Peyer's patch (tissue), 4 donors: ENCODE results near the gene CHEK2. TPM values are rescaled to one million over a fixed set of nuclear protein-coding genes. Genes with fewer than 3 reads are reported as not detected.

Source experiments
- DNase-seq, 3 donors: peaks; one replicate each; pipeline ENCODE4 v3.0.0-alpha.2; 2017 to 2019
- H3K27ac ChIP-seq, 4 donors: fragments of 200-600 bp; sonication (generic); one replicate each; pipeline ENCODE4 v1.5.1; 2016 to 2019
- H3K27me3 ChIP-seq, 2 donors: fragments of 200-600 bp; sonication (generic); one replicate each; pipeline ENCODE4 v1.5.1; 2019
- H3K36me3 ChIP-seq, 3 donors: fragments of 200-600 bp; sonication (generic); one replicate each; pipeline ENCODE4 v1.5.1; 2016 to 2019
- H3K4me1 ChIP-seq, 4 donors: fragments of 200-600 bp; sonication (generic); one replicate each; pipeline ENCODE4 v1.5.1; 2016 to 2019
- H3K4me3 ChIP-seq, 4 donors: fragments of 200-600 bp; sonication (generic); 1 replicate in 3 of 4; 2 replicates in 1 of 4; pipeline ENCODE4 v1.5.1; 2016 to 2019; ENCODE audit warnings: mild to moderate bottlenecking in 1 of 4
- H3K9me3 ChIP-seq, 4 donors: fragments of 200-600 bp; sonication (generic); one replicate each; pipeline ENCODE4 v1.5.1; 2016 to 2019; ENCODE audit warnings: mild to moderate bottlenecking in 1 of 4
- POLR2A ChIP-seq, 2 donors: fragments of 450-650 bp; IDR thresholded peaks; one replicate each; pipeline ENCODE4 v1.5.1; 2017; ENCODE audit warnings: antibody characterized with exemption in 2 of 2, mild to moderate bottlenecking in 2 of 2, moderate library complexity in 2 of 2
- total RNA-seq, 4 donors: library from RNA; depleted of rRNA; stranded (reverse); fragments of >200 nt; gene quantifications; one replicate each; pipeline ENCODE4 v1.1.0, GENCODE V29; 2016
- TF ChIP-seq, protein P1 (sequence below), 6 experiments: fragments of 450-650 bp in 4 of 6; fragments of 200-600 bp in 2 of 6; sonication (generic) in 1 of 6; IDR thresholded peaks; one replicate each; pipeline ENCODE4 v1.5.1; 2017 to 2019; ENCODE audit warnings: antibody characterized with exemption in 6 of 6, mild to moderate bottlenecking in 3 of 6, moderate library complexity in 1 of 6

CHEK2 gene
- total RNA-seq, 4 donors from 2014 or later: 8.7 to 24.2 (median 14.2) TPM

DNA sequence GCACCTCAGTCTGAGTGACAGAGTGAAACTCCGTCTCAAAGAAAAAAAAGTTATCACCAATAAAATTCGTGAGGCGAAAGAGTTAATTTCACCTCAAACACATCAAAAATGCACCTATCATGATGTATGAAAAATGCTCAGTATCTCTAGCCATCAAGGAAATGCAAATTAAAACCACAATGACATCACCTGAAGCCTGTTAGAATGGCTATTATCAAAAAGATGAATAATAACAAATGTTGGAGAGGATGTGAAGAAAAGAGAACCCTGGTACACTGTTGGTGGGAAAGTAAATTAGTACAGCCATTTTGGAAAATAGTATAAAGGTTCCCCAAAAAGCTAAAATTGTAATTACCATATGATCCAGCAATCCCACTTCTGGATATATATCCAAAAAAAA, 23.6 kb downstream of the CHEK2 start:
- no peaks in the 10 kb centered on the region for H3K36me3 ChIP-seq
- DNase-seq: no peak
- TF ChIP-seq POLR2A (IDR thresholded peaks at IDR 0.05): no peak
- TF ChIP-seq, protein P1, sequence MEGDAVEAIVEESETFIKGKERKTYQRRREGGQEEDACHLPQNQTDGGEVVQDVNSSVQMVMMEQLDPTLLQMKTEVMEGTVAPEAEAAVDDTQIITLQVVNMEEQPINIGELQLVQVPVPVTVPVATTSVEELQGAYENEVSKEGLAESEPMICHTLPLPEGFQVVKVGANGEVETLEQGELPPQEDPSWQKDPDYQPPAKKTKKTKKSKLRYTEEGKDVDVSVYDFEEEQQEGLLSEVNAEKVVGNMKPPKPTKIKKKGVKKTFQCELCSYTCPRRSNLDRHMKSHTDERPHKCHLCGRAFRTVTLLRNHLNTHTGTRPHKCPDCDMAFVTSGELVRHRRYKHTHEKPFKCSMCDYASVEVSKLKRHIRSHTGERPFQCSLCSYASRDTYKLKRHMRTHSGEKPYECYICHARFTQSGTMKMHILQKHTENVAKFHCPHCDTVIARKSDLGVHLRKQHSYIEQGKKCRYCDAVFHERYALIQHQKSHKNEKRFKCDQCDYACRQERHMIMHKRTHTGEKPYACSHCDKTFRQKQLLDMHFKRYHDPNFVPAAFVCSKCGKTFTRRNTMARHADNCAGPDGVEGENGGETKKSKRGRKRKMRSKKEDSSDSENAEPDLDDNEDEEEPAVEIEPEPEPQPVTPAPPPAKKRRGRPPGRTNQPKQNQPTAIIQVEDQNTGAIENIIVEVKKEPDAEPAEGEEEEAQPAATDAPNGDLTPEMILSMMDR (IDR thresholded peaks at IDR 0.05): no peak
- no peaks in the 10 kb centered on the region for H3K27me3 ChIP-seq
- no peaks in the 10 kb centered on the region for H3K4me1 ChIP-seq
- no peak overlapping the region for H3K27ac ChIP-seq
- no peak overlapping the region for H3K4me3 ChIP-seq
- no peaks in the 10 kb centered on the region for H3K9me3 ChIP-seq

DNA sequence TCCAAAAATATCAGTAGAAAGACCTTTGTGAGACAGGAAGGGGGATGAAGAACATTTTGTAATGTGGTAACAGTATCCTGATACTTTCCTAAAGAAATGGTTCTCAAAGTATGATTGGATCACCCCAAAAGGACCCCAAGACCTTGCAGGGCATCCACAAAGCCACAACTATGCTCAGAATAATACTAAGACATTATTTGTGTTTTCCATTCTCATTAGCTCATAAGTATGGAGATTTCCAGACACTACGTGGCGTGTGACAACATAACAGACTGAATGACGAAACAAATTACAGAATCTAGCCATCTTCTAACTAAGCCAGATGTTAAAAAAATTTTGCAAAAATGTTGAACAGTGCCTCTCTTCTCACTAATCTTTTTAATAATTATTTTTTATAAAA, 24.9 kb downstream of the CHEK2 start:
- no peaks in the 10 kb centered on the region for H3K4me1 ChIP-seq
- no peaks in the 10 kb centered on the region for H3K36me3 ChIP-seq
- H3K27ac ChIP-seq: no peak overlapping the region
- DNase-seq: no peak
- TF ChIP-seq POLR2A (IDR thresholded peaks at IDR 0.05): no peak
- TF ChIP-seq, protein P1 (IDR thresholded peaks at IDR 0.05): no peak
- H3K4me3 ChIP-seq: no peak overlapping the region
- no peaks in the 10 kb centered on the region for H3K9me3 ChIP-seq
- no peaks in the 10 kb centered on the region for H3K27me3 ChIP-seq

DNA sequence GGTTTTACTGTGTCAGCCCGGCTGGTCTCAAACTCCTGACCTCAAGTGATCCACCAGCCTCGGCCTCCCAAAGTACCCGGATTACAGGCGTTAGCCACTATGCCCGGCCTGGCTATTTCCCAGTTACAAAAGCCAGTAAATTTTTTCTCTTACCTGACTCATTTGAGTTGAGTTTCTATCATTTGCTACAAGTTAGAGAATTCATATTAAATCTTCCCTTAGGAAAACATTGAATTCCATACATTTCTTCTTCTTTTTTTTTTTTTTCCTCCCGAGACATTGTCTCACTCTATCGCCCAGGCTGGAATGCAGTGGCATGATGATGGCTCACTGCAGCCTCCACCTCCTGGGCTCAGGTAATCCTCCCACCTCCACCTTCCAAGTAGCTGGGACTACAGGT, 26.0 kb downstream of the CHEK2 start:
- no peak for DNase-seq
- Histone ChIP-seq H3K9me3 (no peaks in the 10 kb centered on the region), H3K36me3 (no peaks in the 10 kb centered on the region), H3K4me3 (no peak overlapping the region), H3K4me1 (peaks cover 0 to 6% (median 0%) of the 10 kb centered on the region in 4 donors), H3K27ac (no peak overlapping the region), H3K27me3 (no peaks in the 10 kb centered on the region)
- no peak for TF ChIP-seq POLR2A (IDR thresholded peaks at IDR 0.05)
- TF ChIP-seq, protein P1 (IDR thresholded peaks at IDR 0.05): no peak

DNA sequence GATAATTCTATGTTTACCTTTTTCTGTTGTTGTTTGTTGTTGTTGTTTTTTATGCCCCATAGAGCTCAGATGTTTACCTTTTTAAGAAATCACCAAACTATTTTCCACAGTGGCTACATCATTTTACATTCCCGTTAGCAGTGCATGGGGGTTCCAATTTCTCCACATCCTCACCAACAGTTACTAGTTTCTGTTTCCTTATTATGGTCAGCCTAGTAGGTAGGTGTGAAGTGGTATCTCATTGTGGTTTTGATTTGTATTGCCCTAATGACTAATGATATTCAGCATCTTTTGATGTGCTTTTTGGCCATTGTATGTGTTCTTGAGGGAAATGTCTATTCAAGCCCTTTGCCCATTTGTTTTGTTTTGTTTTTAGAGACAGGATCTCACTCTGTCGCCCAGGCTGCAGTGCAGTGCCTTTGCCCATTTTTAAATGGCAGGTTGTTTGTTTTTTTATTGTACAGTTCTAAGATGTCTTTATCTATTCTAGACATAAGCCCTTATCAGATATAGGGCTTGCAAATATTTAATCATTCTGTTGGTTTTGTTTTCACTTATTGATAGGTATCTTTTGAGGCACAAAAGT, 27.5 kb downstream of the CHEK2 start:
- Histone ChIP-seq H3K27ac (no peak overlapping the region), H3K36me3 (no peaks in the 10 kb centered on the region), H3K27me3 (no peaks in the 10 kb centered on the region), H3K4me3 (no peak overlapping the region), H3K9me3 (no peaks in the 10 kb centered on the region), H3K4me1 (peaks cover 0 to 6% (median 0%) of the 10 kb centered on the region in 4 donors)
- DNase-seq: no peak
- TF ChIP-seq, protein P1 (IDR thresholded peaks at IDR 0.05): no peak
- TF ChIP-seq POLR2A (IDR thresholded peaks at IDR 0.05): no peak

DNA sequence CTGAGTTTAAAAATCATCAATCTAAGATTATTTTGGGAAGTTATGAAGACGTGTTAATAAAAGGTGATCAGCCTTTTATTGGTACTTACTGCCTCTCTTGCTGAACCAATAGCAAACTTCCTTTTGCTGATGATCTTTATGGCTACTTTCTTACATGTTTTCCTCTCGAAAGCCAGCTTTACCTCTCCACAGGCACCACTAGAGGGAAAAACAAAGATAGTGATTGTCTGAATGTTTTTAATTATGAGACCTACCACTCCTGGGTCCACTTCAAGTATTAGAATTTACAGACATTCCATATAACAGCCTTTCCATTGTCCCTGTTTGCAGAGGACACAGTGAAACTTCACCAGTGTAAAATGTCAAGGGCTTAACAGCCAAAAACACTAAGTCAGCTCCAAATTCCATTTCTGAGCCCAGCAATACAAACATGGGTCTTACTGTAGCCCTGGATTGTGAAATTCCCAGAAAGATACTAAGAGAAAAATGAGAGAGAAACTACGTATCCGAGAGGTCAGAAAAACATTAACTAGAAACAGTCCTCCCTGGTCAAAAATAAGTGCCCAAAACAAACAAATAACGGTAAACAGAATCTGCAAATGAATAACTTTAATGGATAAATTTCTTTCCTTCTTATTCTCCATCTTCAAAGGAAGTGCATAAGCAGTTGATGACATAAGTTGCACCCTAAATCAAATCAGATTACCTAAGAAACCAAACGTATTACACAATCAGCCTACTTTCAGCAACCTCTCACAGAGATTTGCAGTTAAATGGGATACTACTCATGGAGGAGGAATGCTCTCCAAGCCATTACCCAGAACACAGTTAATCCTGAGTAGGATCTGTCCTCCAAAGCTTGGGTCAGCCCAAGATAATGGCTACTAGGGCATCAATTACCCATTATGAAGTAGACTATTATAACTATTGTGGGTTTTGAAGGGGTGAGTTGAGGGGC, 29.5 kb downstream of the CHEK2 start:
- Histone ChIP-seq H3K27ac (peak overlapping the region; percentile 20 to 63 (median 38)), H3K4me3 (no peak overlapping the region), H3K36me3 (no peaks in the 10 kb centered on the region), H3K9me3 (no peaks in the 10 kb centered on the region), H3K4me1 (peaks cover 0 to 6% (median 0%) of the 10 kb centered on the region in 4 donors), H3K27me3 (no peaks in the 10 kb centered on the region)
- TF ChIP-seq, protein P1 (IDR thresholded peaks at IDR 0.05): no peak
- TF ChIP-seq POLR2A (IDR thresholded peaks at IDR 0.05): no peak
- no peak for DNase-seq
